HFFc6 (cell line): ENCODE data around the gene NIPAL3. TPM values are rescaled to one million over a fixed set of nuclear protein-coding genes. Genes with fewer than 3 reads are reported as not detected.
"Not testable (repeated sequence)": the region's sequence is repeated elsewhere in the genome, so short reads cannot be mapped to it uniquely, and the experiment has no call there.

Experiments
- DNase-seq: peaks from one replicate; pipeline ENCODE4 v3.0.0-alpha.2; 2018
- H3K27ac Mint-ChIP-seq: 2 replicates; pipeline ENCODE4 v1.8.0; 2020; ENCODE audit warnings: mild to moderate bottlenecking, mixed read lengths
- H3K27me3 Mint-ChIP-seq: 2 replicates; pipeline ENCODE4 v1.8.0; 2021; ENCODE audit warnings: mild to moderate bottlenecking, moderate library complexity, mixed read lengths; ENCODE audit not compliant: insufficient read depth
- H3K36me3 Mint-ChIP-seq: 2 replicates; pipeline ENCODE4 v1.8.0; 2021; ENCODE audit warnings: low read depth, mixed read lengths
- H3K4me1 Mint-ChIP-seq: 2 replicates; pipeline ENCODE4 v1.8.0; 2020; ENCODE audit warnings: low read depth, mixed read lengths
- H3K4me3 Mint-ChIP-seq: 2 replicates; pipeline ENCODE4 v1.8.0; 2020; ENCODE audit warnings: mild to moderate bottlenecking, moderate library complexity, mixed read lengths
- H3K9me3 Mint-ChIP-seq: 2 replicates; pipeline ENCODE4 v1.8.0; 2020; ENCODE audit warnings: mild to moderate bottlenecking, mixed read lengths
- CTCF ChIP-seq: fragments of 200-600 bp; sonication (generic); IDR thresholded peaks from 2 replicates; pipeline ENCODE4 v1.5.0; 2021; ENCODE audit warnings: antibody characterized with exemption, mild to moderate bottlenecking
- total RNA-seq, 6 experiments: library from RNA; stranded (reverse); fragmentation: NEBNext Ultra II Directional; extraction: Animal tissue kit (Norgen Biotek cat#: 25700); gene quantifications; 2 replicates in 1 of 6; 3 replicates in 5 of 6; pipeline ENCODE4 v1.2.3, GENCODE V29; 2021

Gene NIPAL3
- total RNA-seq, 6 experiments from 2014 or later = 97.8 to 164 (median 107) TPM

- Mint-ChIP-seq H3K9me3 (no peaks in the 10 kb centered on the region), H3K36me3 (peaks cover 19% of the 10 kb centered on the region), H3K27ac (no peak overlapping the region), H3K27me3 (no peaks in the 10 kb centered on the region; the same call in 1 of the 2 replicates), H3K4me1 (peaks cover 17% of the 10 kb centered on the region), H3K4me3 (no peak overlapping the region)
- DNase-seq = no peak
- TF ChIP-seq CTCF = no peak
Measured at GRCh38 chr1:24506691-24507381, 91.2 kb downstream of the NIPAL3 start.

GRCh38 chr1:24507405-24507804, 91.8 kb downstream of the NIPAL3 start:
- H3K4me3 Mint-ChIP-seq = no peak overlapping the region
- TF ChIP-seq CTCF = no peak
- DNase-seq = no peak
- no peaks in the 10 kb centered on the region; the same call in 1 of the 2 replicates for H3K27me3 Mint-ChIP-seq
- no peak overlapping the region for H3K27ac Mint-ChIP-seq
- peaks cover 14% of the 10 kb centered on the region for H3K4me1 Mint-ChIP-seq
- peaks cover 19% of the 10 kb centered on the region for H3K36me3 Mint-ChIP-seq
- no peaks in the 10 kb centered on the region for H3K9me3 Mint-ChIP-seq

- H3K27me3 Mint-ChIP-seq = no peaks in the 10 kb centered on the region; the same call in 1 of the 2 replicates
- no peak overlapping the region for H3K4me3 Mint-ChIP-seq
- DNase-seq = no peak
Measured at GRCh38 chr1:24508911-24509310, 93.3 kb downstream of the NIPAL3 start.

GRCh38 chr1:24513706-24514105, 98.1 kb downstream of the NIPAL3 start:
- Mint-ChIP-seq H3K9me3 (no peaks in the 10 kb centered on the region), H3K27ac (no peak overlapping the region), H3K27me3 (no peaks in the 10 kb centered on the region; the same call in 1 of the 2 replicates), H3K4me3 (no peak overlapping the region), H3K36me3 (peaks cover 19% of the 10 kb centered on the region), H3K4me1 (peaks cover 17% of the 10 kb centered on the region)
- no peak for TF ChIP-seq CTCF
- DNase-seq = no peak

More at GRCh38 chr1:24508911-24509310, 93.3 kb downstream of the NIPAL3 start:
- no peak overlapping the region for H3K27ac Mint-ChIP-seq
- H3K36me3 Mint-ChIP-seq = peaks cover 19% of the 10 kb centered on the region
- H3K4me1 Mint-ChIP-seq = peaks cover 7% of the 10 kb centered on the region
- no peaks in the 10 kb centered on the region for H3K9me3 Mint-ChIP-seq
- TF ChIP-seq CTCF = no peak

GRCh38 chr1:24514946-24515345, 99.3 kb downstream of the NIPAL3 start:
- H3K4me3 Mint-ChIP-seq = no peak overlapping the region
- peak overlapping the region; percentile 74; the same call in 1 of the 2 replicates for H3K27ac Mint-ChIP-seq
- H3K27me3 Mint-ChIP-seq = no peaks in the 10 kb centered on the region; the same call in 1 of the 2 replicates
- no peaks in the 10 kb centered on the region for H3K9me3 Mint-ChIP-seq
- no peak for DNase-seq
- H3K36me3 Mint-ChIP-seq = peaks cover 9% of the 10 kb centered on the region
- TF ChIP-seq CTCF = no peak
- peaks cover 17% of the 10 kb centered on the region for H3K4me1 Mint-ChIP-seq

GRCh38 chr1:24515671-24516209, 100.1 kb downstream of the NIPAL3 start:
- H3K27ac Mint-ChIP-seq = peak overlapping the region; percentile 74
- DNase-seq = peak; percentile 85
- H3K27me3 Mint-ChIP-seq = not testable (repeated sequence)

More at GRCh38 chr1:24515671-24516209, 100.1 kb downstream of the NIPAL3 start:
- peaks cover 17% of the 10 kb centered on the region for H3K4me1 Mint-ChIP-seq
- peaks cover 14% of the 10 kb centered on the region for H3K36me3 Mint-ChIP-seq
- H3K9me3 Mint-ChIP-seq = not testable (repeated sequence)
- peak overlapping the region; percentile 40; the same call in 1 of the 2 replicates for H3K4me3 Mint-ChIP-seq
